WTC11 (cell line): Measurements from ENCODE around the gene YDJC.

Experiments
- ATF2 ChIP-seq: sonication (generic); formaldehyde crosslinking; IDR thresholded peaks from 2 replicates; pipeline ENCODE4 v1.8.1; 2022; ENCODE audit warnings: low read depth, missing genetic modification reagents, borderline replicate concordance
- CTCF ChIP-seq: fragments of 200-600 bp; IDR thresholded peaks from 2 replicates; pipeline ENCODE4 v1.8.0; 2022; ENCODE audit warnings: antibody characterized with exemption
- ESRRA ChIP-seq: sonication (generic); formaldehyde crosslinking; IDR thresholded peaks from 2 replicates; pipeline ENCODE4 v1.8.1; 2022; ENCODE audit warnings: mild to moderate bottlenecking, missing genetic modification reagents, borderline replicate concordance
- ETV6 ChIP-seq: sonication (generic); formaldehyde crosslinking; IDR thresholded peaks from 2 replicates; pipeline ENCODE4 v1.8.1; 2022; ENCODE audit warnings: mild to moderate bottlenecking, missing genetic modification reagents
- FOXP4 ChIP-seq: sonication (generic); formaldehyde crosslinking; IDR thresholded peaks from 2 replicates; pipeline ENCODE4 v1.8.0; 2022; ENCODE audit warnings: mild to moderate bottlenecking, missing genetic modification reagents
- IRF2 ChIP-seq: sonication (generic); formaldehyde crosslinking; IDR thresholded peaks from 2 replicates; pipeline ENCODE4 v1.8.0; 2022; ENCODE audit warnings: low read depth, missing genetic modification reagents, borderline replicate concordance
- MAX ChIP-seq: sonication (generic); formaldehyde crosslinking; IDR thresholded peaks from 2 replicates; pipeline ENCODE4 v1.8.0; 2022; ENCODE audit warnings: mild to moderate bottlenecking, missing genetic modification reagents
- RORB ChIP-seq: fragments of 250-450 bp; sonication (Bioruptor Pico); IDR thresholded peaks from 2 replicates; pipeline ENCODE4 v1.9.0; 2021; ENCODE audit warnings: mild to moderate bottlenecking
- SP1 ChIP-seq: sonication (generic); formaldehyde crosslinking; conservative IDR thresholded peaks from 2 replicates; pipeline ENCODE4 v1.8.1; 2022; ENCODE audit warnings: missing genetic modification reagents
- TCF7 ChIP-seq: sonication (generic); formaldehyde crosslinking; IDR thresholded peaks from 2 replicates; pipeline ENCODE4 v1.8.0; 2022; ENCODE audit warnings: mild to moderate bottlenecking, low read depth, missing genetic modification reagents, moderate library complexity
- TEAD4 ChIP-seq: sonication (generic); formaldehyde crosslinking; IDR thresholded peaks from 2 replicates; pipeline ENCODE4 v1.8.0; 2022; ENCODE audit warnings: mild to moderate bottlenecking, missing genetic modification reagents
- TP53 ChIP-seq: sonication (generic); formaldehyde crosslinking; IDR thresholded peaks from 2 replicates; pipeline ENCODE4 v1.8.1; 2023; ENCODE audit warnings: mild to moderate bottlenecking, missing genetic modification reagents
- ZBTB21 ChIP-seq: sonication (generic); formaldehyde crosslinking; IDR thresholded peaks from 2 replicates; pipeline ENCODE4 v1.8.1; 2023; ENCODE audit warnings: mild to moderate bottlenecking, missing genetic modification reagents, borderline replicate concordance
- ZBTB43 ChIP-seq: sonication (generic); formaldehyde crosslinking; IDR thresholded peaks from 2 replicates; pipeline ENCODE4 v1.8.1; 2023; ENCODE audit warnings: mild to moderate bottlenecking, missing genetic modification reagents

GRCh38 chr22:21641789-21642583 is 12.2 kb upstream of the YDJC start, which contains the start of gene SDF2L1:
- TF ChIP-seq CTCF: no peak
- peak; percentile 52; the same call in 1 of the 2 replicates for TF ChIP-seq ETV6
- TF ChIP-seq TEAD4 (CRISPR knock-in tag): no peak
- no peak for TF ChIP-seq ATF2
- TF ChIP-seq FOXP4 (CRISPR knock-in tag): peak; percentile 83
- TF ChIP-seq RORB (CRISPR knock-in tag): no peak
- TF ChIP-seq ZBTB21 (CRISPR knock-in tag): no peak
- 0 out of 2 replicates have a peak, but pooled peaks have one; percentile 38 for TF ChIP-seq ESRRA (CRISPR knock-in tag)
- peak; percentile 73 for TF ChIP-seq SP1 (CRISPR knock-in tag)
- TF ChIP-seq IRF2 (CRISPR knock-in tag): no peak
- TF ChIP-seq MAX: peak; percentile 60; the same call in 1 of the 2 replicates
- no peak for TF ChIP-seq TP53
- TF ChIP-seq ZBTB43 (CRISPR knock-in tag): peak; percentile 43; the same call in 1 of the 2 replicates
- TF ChIP-seq TCF7 (CRISPR knock-in tag): no peak
